HCT116 (cell line): Measurements from ENCODE around the gene NAP1L1.

Experiments
- CEBPB ChIP-seq: IDR thresholded peaks from 2 replicates; pipeline ENCODE4 v1.6.1; 2012; ENCODE audit warnings: low read depth
- CTCF ChIP-seq, 3 experiments: fragments of 200-600 bp in 1 of 3; sonication (generic) in 1 of 3; IDR thresholded peaks in 2 of 3; conservative IDR thresholded peaks in 1 of 3; 2 replicates each; pipeline ENCODE4 v1.5.1; 2012 to 2017; ENCODE audit warnings: low read depth in 2 of 3, low read length in 2 of 3, antibody characterized with exemption in 1 of 3, borderline replicate concordance in 1 of 3, control low read depth in 1 of 3, mild to moderate bottlenecking in 1 of 3, mixed read lengths in 1 of 3, mixed run types in 1 of 3, moderate library complexity in 1 of 3; ENCODE audit not compliant: insufficient read depth in 1 of 3
- ELF1 ChIP-seq: IDR thresholded peaks from 2 replicates; pipeline ENCODE4 v1.6.1; 2012; ENCODE audit warnings: low read depth, borderline replicate concordance
- EZH2 ChIP-seq: fragments of 200-600 bp; sonication (generic); IDR thresholded peaks from 2 replicates; pipeline ENCODE4 v1.6.1; 2017; ENCODE audit warnings: antibody characterized with exemption, mixed run types
- MAX ChIP-seq: IDR thresholded peaks from 2 replicates; pipeline ENCODE4 v1.6.1; 2012
- POLR2A ChIP-seq: IDR thresholded peaks from 2 replicates; pipeline ENCODE4 v1.7.0; 2011; ENCODE audit warnings: borderline replicate concordance; ENCODE audit not compliant: insufficient read depth, insufficient read length; ENCODE audit errors: extremely low read depth
- POLR2AphosphoS5 ChIP-seq: IDR thresholded peaks from 2 replicates; pipeline ENCODE4 v1.6.1; 2011; ENCODE audit warnings: mild to moderate bottlenecking, low read depth, low read length, moderate library complexity
- YY1 ChIP-seq: IDR thresholded peaks from 2 replicates; pipeline ENCODE4 v1.6.1; 2011; ENCODE audit warnings: low read length, low read depth, moderate library complexity, mild to moderate bottlenecking; ENCODE audit not compliant: insufficient replicate concordance; ENCODE audit errors: extremely low read depth

DNA sequence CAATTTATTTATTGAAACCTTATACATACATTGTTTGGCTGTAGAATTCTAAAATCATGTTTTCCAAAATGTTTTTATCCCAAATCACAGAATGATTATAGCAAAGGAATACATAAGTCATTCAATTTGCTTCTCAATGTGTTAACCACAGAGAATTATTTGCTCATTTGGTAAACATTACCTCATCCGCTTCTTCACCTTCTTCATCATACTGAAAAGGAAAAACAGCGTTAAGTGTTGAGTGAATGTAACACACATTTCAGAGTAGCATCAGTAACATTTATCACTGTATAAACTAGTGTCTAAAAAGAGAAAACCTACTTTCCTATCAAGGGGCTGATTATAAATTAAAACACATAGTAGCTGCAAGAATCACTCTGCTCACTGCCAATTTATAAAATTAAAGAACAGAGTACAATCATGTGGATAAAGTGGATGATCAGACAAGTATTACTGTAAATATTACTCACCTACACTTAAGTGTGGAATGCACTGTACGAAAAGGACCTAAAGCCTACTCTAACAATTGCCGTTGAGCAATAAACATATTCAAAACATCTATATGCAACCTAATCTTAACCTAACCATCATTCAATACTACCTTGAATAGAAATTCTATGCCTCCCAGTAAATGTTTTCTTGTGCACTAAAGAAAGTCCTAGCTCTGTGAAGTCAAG, 34.8 kb downstream of the NAP1L1 start:
- no peak for TF ChIP-seq CTCF (IDR thresholded peaks at IDR 0.05 in 2 of 3, conservative IDR thresholded peaks at IDR 0.05 in 1 of 3; ENCODE audit: borderline replicate concordance in 1 of 3, insufficient read depth in 1 of 3, low read depth in 2 of 3, low read length in 2 of 3)
- TF ChIP-seq CEBPB: no peak
- TF ChIP-seq MAX: no peak
- TF ChIP-seq ELF1: no peak
- no peak for TF ChIP-seq POLR2A
- TF ChIP-seq EZH2: no peak
- no peak for TF ChIP-seq POLR2AphosphoS5
- TF ChIP-seq YY1: no peak
